ENCODE results near the gene RIMBP2.

The RIMBP2 gene

GRCh38 chr12:130633771-130634170, 82.3 kb downstream of the RIMBP2 start:
- no peak for DNase-seq (ENCODE audit: low read depth)

GRCh38 chr12:130632642-130633041, 83.5 kb downstream of the RIMBP2 start:
- DNase-seq (ENCODE audit: low read depth) = no peak

GRCh38 chr12:130628304-130628703, 87.8 kb downstream of the RIMBP2 start:
- DNase-seq (ENCODE audit: low read depth) = no peak

GRCh38 chr12:130627175-130627574, 88.9 kb downstream of the RIMBP2 start:
- no peak for DNase-seq (ENCODE audit: low read depth)

GRCh38 chr12:130626601-130627000, 89.5 kb downstream of the RIMBP2 start:
- no peak for DNase-seq (ENCODE audit: low read depth)

- no peak for DNase-seq (ENCODE audit: low read depth)
Observed at GRCh38 chr12:130625201-130625600, 90.9 kb downstream of the RIMBP2 start.

- no peak for DNase-seq (ENCODE audit: low read depth)
Observed at GRCh38 chr12:130622803-130623202, 93.3 kb downstream of the RIMBP2 start.

- DNase-seq (ENCODE audit: low read depth) = no peak
Observed at GRCh38 chr12:130621696-130622298, 94.3 kb downstream of the RIMBP2 start.

- no peak for DNase-seq (ENCODE audit: low read depth)
Observed at GRCh38 chr12:130620756-130621155, 95.3 kb downstream of the RIMBP2 start.

GRCh38 chr12:130620281-130620680, 95.8 kb downstream of the RIMBP2 start:
- no peak for DNase-seq (ENCODE audit: low read depth)

- DNase-seq (ENCODE audit: low read depth) = no peak
Observed at GRCh38 chr12:130619385-130620001, 96.6 kb downstream of the RIMBP2 start.

- DNase-seq (ENCODE audit: low read depth) = no peak
Observed at GRCh38 chr12:130617219-130617618, 98.9 kb downstream of the RIMBP2 start.

- no peak for DNase-seq (ENCODE audit: low read depth)
Observed at GRCh38 chr12:130615861-130616345, 100.2 kb downstream of the RIMBP2 start.

- DNase-seq (ENCODE audit: low read depth) = no peak
Observed at GRCh38 chr12:130614530-130614905, 101.6 kb downstream of the RIMBP2 start.

- DNase-seq (ENCODE audit: low read depth) = no peak
Observed at GRCh38 chr12:130613831-130614529, 102.1 kb downstream of the RIMBP2 start.

GRCh38 chr12:130613131-130613530, 103.0 kb downstream of the RIMBP2 start:
- DNase-seq (ENCODE audit: low read depth) = no peak

GRCh38 chr12:130611026-130611905, 104.8 kb downstream of the RIMBP2 start:
- no peak for DNase-seq (ENCODE audit: low read depth)

- no peak for DNase-seq (ENCODE audit: low read depth)
Observed at GRCh38 chr12:130609966-130610365, 106.1 kb downstream of the RIMBP2 start.

GRCh38 chr12:130608831-130609230, 107.3 kb downstream of the RIMBP2 start:
- DNase-seq (ENCODE audit: low read depth) = no peak

- no peak for DNase-seq (ENCODE audit: low read depth)
Observed at GRCh38 chr12:130608132-130608531, 108.0 kb downstream of the RIMBP2 start.

- no peak for DNase-seq (ENCODE audit: low read depth)
Observed at GRCh38 chr12:130606231-130606630, 109.9 kb downstream of the RIMBP2 start.

GRCh38 chr12:130603396-130603965, 112.6 kb downstream of the RIMBP2 start:
- DNase-seq (ENCODE audit: low read depth) = no peak
